ENCODE measurements around the gene NTMT2. TPM values are rescaled to one million over a fixed set of nuclear protein-coding genes. Genes with fewer than 3 reads are reported as not detected.
"Not testable (repeated sequence)": the region's sequence is repeated elsewhere in the genome, so short reads cannot be mapped to it uniquely, and the experiment has no call there.

The NTMT2 gene
- not detected for total RNA-seq
- not detected for polyA plus RNA-seq
- long read RNA-seq, donor 1, result 0 reads
- long read RNA-seq, donor 2, result 0 reads
- long read RNA-seq, donor 3, result 0 reads
- long read RNA-seq, donor 4, result 0 reads
- long read RNA-seq, donor 5, result 0 reads
- long read RNA-seq, donor 6, result 0 reads
- long read RNA-seq, donor 7, result 0 reads
- long read RNA-seq, donor 8, result 0 reads
- long read RNA-seq, donor 9, result 0 reads
- long read RNA-seq, donor 10, result 0 reads

DNA sequence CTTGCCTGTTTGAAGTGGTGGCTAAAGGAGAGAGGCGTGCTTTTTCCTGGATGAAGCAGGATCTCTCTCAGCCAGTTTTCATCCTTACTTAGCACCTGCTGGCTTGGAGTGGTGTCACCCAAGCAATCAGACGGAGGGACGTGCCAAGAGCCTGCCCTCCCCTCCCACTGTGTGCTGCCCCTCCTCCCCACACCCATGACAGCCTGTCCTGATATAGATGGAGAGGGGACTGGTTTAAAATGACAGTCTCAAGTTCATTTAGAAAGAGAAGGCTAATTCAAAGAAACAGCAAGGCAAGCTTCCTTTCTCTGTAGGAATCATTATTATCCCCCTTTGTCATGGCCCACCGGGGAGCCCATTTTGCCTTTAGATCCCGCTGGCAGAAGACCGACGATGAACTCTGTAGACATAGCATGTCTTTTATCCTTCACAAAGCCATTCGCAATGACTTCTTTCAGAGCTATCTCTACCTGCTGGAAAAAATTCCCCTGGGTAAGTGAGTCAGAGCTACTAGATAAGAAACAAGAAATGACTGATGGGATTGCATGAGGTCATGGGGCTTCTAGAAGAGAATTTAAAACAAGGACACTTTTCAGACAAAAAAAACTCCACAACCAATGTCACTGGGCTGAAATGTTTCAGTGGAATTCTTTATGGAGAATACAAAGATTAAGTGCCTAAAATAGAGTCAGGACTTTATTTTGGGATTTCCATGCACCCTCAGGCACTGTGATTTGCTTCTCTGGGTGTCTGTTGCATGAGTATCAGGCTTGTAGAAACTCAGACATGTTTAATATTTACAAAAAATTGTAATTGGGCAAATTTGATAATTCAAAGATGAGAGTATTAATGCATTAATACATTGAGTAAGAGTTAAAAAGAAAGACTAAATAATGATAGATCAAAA is at the start of gene NTMT2:
Gene NTMT2, plus strand, starts transcription at position 190 of the 907 bp plus-strand sequence. Its CDS starts 149 bp downstream, at position 339.
- Histone ChIP-seq H3K9me3 (ENCODE audit: control insufficient read depth in 2 of 2, insufficient read depth in 1 of 2, low read length in 1 of 2) (no peaks in the 10 kb centered on the region), H3K27me3 (ENCODE audit: control insufficient read depth in 2 of 2, insufficient read depth in 1 of 2, low read length in 1 of 2) (no peaks in the 10 kb centered on the region), H3K4me1 (ENCODE audit: control insufficient read depth in 2 of 2, insufficient read depth in 2 of 2, low read length in 2 of 2) (peaks cover 2 to 6% of the 10 kb centered on the region in 2 donors), H3K4me3 (ENCODE audit: low read length in 2 of 2) (no peak within 1 kb of the TSS), H3K36me3 (ENCODE audit: control insufficient read depth in 2 of 2, insufficient read depth in 2 of 2, low read length in 1 of 2) (no peaks in the 10 kb centered on the region), H3K27ac (ENCODE audit: low read depth in 1 of 2, low read length in 1 of 2) (no peak within 1 kb of the TSS)
- no peak for DNase-seq (ENCODE audit: low read depth in 6 of 9, low spot score in 9 of 9)
- WGBS, result 58% methylated on average over 8 of the region's 8 CpGs

DNA sequence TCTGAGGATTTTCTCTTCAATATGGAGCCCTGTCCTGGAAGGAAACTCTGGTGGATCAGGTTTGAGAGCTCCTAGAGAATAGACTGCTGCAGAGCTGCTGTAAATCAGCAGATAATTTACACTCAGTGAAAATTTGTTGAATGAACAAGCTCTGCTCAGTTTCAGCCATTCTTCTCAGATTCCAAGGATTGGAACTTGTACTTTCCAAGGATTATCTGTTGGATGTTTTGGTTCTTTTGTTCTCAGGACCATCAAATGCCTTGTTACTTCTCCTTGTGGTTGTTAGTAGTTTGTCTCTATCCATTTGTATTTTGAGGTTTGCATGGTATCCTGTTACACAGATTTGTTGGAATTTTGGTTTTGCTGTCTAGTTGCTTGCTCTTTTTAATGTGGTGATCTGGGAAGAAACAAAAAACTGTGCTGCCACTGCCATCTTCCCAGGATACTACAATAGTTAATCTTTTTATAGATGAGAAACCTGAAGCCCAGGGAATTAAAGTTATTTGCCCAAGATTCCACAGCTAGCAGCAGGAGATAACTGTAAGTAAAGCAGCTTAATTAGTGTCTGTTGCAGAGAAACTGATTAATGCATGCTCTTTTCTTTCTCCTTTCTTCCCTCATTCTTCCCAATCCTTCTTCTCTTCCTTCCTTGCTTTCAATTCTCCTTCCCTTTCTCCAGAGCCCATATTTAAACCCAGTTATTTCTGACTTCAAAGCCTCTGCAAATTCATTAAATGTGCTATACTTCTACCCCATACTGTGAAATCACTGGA is 49.6 kb upstream of the NTMT2 start:
- H3K4me1 ChIP-seq (ENCODE audit: control insufficient read depth in 2 of 2, insufficient read depth in 2 of 2, low read length in 2 of 2), result no peaks in the 10 kb centered on the region
- no peaks in the 10 kb centered on the region for H3K36me3 ChIP-seq (ENCODE audit: control insufficient read depth in 2 of 2, insufficient read depth in 2 of 2, low read length in 1 of 2)
- no peak for DNase-seq (ENCODE audit: low read depth in 6 of 9, low spot score in 9 of 9)
- H3K4me3 ChIP-seq (ENCODE audit: low read length in 2 of 2), result no peak overlapping the region
- no peak overlapping the region for H3K27ac ChIP-seq (ENCODE audit: low read depth in 1 of 2, low read length in 1 of 2)
- H3K9me3 ChIP-seq (ENCODE audit: control insufficient read depth in 2 of 2, insufficient read depth in 1 of 2, low read length in 1 of 2), result no peaks in the 10 kb centered on the region
- H3K27me3 ChIP-seq (ENCODE audit: control insufficient read depth in 2 of 2, insufficient read depth in 1 of 2, low read length in 1 of 2), result no peaks in the 10 kb centered on the region

DNA sequence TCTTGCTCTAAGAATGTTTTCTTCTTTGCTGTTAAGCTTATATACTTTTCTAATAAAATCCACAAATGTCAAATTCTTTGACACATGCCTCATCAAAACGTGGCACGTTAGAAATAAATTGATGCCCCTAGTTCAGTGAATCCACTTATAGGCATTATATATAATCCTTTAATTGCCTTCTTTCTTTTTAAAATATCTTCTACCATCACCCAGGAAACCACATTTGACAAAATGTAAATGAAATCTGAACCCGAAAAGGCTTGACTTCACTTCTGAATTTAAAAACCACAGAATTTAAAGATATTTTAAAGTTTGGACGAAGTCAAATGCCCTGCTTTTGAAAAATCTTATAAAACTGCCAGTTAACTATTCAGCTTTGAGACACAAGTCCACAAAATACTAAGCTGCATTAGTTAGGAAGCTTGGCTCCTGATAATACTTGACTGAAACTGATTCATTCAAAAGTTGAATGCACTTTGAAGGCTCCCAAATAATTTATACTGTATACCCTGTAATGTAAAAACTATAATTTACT is 48.9 kb upstream of the NTMT2 start:
- Histone ChIP-seq H3K27ac (ENCODE audit: low read depth in 1 of 2, low read length in 1 of 2) (no peak overlapping the region), H3K27me3 (ENCODE audit: control insufficient read depth in 2 of 2, insufficient read depth in 1 of 2, low read length in 1 of 2) (no peaks in the 10 kb centered on the region), H3K4me1 (ENCODE audit: control insufficient read depth in 2 of 2, insufficient read depth in 2 of 2, low read length in 2 of 2) (no peaks in the 10 kb centered on the region), H3K9me3 (ENCODE audit: control insufficient read depth in 2 of 2, insufficient read depth in 1 of 2, low read length in 1 of 2) (no peaks in the 10 kb centered on the region), H3K36me3 (ENCODE audit: control insufficient read depth in 2 of 2, insufficient read depth in 2 of 2, low read length in 1 of 2) (no peaks in the 10 kb centered on the region), H3K4me3 (ENCODE audit: low read length in 2 of 2) (no peak overlapping the region)
- 81% methylated on average over 4 of the region's 4 CpGs for WGBS
- DNase-seq (ENCODE audit: low read depth in 6 of 9, low spot score in 9 of 9), result no peak

DNA sequence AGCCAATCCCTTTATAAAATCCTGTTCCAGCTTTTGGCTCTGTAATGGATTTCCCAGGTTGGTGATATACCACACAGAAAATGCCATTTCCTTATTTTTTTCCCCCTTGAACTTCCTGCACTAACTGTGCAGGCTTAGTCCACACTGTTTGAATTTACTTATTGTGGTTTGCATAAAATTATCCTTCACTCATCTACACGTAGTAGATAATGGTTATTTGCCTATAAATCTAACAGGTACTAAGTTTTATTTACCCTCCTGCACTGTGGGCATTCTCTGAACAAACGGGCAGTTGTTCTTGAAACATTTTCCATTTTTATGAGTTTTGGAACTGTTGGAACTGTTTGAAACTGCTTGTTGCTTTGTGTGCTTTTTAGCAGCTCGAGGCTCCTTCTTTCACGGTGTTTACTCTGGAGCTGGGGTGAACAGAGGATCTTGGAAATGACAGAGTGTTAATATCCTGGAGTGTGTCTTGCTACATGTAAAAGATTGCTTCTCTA is 48.3 kb upstream of the NTMT2 start:
- Histone ChIP-seq H3K27me3 (ENCODE audit: control insufficient read depth in 2 of 2, insufficient read depth in 1 of 2, low read length in 1 of 2) (no peaks in the 10 kb centered on the region), H3K9me3 (ENCODE audit: control insufficient read depth in 2 of 2, insufficient read depth in 1 of 2, low read length in 1 of 2) (no peaks in the 10 kb centered on the region), H3K27ac (ENCODE audit: low read depth in 1 of 2, low read length in 1 of 2) (no peak overlapping the region), H3K36me3 (ENCODE audit: control insufficient read depth in 2 of 2, insufficient read depth in 2 of 2, low read length in 1 of 2) (no peaks in the 10 kb centered on the region), H3K4me3 (ENCODE audit: low read length in 2 of 2) (no peak overlapping the region), H3K4me1 (ENCODE audit: control insufficient read depth in 2 of 2, insufficient read depth in 2 of 2, low read length in 2 of 2) (no peaks in the 10 kb centered on the region)
- no peak for DNase-seq (ENCODE audit: low read depth in 6 of 9, low spot score in 9 of 9)
- 40% methylated on average over 4 of the region's 4 CpGs for WGBS

DNA sequence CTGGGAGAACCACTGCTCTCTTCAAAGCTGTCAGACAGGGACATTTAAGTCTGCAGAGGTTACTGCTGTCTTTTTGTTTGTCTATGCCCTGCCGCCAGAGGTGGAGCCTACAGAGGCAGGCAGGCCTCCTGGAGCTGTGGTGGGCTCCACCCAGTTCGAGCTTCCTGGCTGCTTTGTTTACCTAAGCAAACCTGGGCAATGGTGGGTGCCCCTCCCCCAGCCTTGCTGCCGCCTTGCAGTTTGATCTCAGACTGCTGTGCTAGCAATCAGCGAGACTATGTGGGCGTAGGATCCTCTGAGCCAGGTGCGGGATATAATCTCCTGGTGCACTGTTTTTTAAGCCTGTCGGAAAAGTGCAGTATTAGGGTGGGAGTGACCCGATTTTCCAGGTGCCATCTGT is 32.6 kb upstream of the NTMT2 start:
- 92% methylated on average over 8 of the region's 8 CpGs for WGBS
- H3K4me3 ChIP-seq (ENCODE audit: low read length in 2 of 2); H3K36me3 ChIP-seq (ENCODE audit: control insufficient read depth in 2 of 2, insufficient read depth in 2 of 2, low read length in 1 of 2); H3K9me3 ChIP-seq (ENCODE audit: control insufficient read depth in 2 of 2, insufficient read depth in 1 of 2, low read length in 1 of 2); H3K27me3 ChIP-seq (ENCODE audit: control insufficient read depth in 2 of 2, insufficient read depth in 1 of 2, low read length in 1 of 2); H3K27ac ChIP-seq (ENCODE audit: low read depth in 1 of 2, low read length in 1 of 2); DNase-seq (ENCODE audit: low read depth in 6 of 9, low spot score in 9 of 9); H3K4me1 ChIP-seq (ENCODE audit: control insufficient read depth in 2 of 2, insufficient read depth in 2 of 2, low read length in 2 of 2): not testable (repeated sequence)

DNA sequence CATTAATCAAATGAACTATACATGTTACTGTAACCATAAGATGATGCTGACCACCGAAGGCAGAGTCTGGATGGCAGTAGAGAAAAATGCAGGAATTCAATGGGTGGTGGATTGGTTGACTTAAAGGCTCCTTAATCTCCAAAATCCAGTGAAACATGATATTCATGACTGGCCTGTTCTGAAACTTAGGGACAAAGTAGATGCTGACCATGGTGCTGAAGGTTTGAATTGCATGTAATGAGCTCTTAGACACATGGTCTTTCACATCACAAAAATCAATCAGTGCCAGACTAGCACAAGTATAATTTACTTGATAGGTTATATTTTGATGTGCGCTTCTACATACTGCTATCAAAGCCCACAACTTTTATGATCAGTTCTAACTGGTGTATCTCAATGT is 30.9 kb upstream of the NTMT2 start:
- Histone ChIP-seq H3K36me3 (ENCODE audit: control insufficient read depth in 2 of 2, insufficient read depth in 2 of 2, low read length in 1 of 2) (no peaks in the 10 kb centered on the region), H3K4me3 (ENCODE audit: low read length in 2 of 2) (no peak overlapping the region), H3K4me1 (ENCODE audit: control insufficient read depth in 2 of 2, insufficient read depth in 2 of 2, low read length in 2 of 2) (no peaks in the 10 kb centered on the region), H3K9me3 (ENCODE audit: control insufficient read depth in 2 of 2, insufficient read depth in 1 of 2, low read length in 1 of 2) (peaks cover 0 to 1% of the 10 kb centered on the region in 2 donors), H3K27me3 (ENCODE audit: control insufficient read depth in 2 of 2, insufficient read depth in 1 of 2, low read length in 1 of 2) (no peaks in the 10 kb centered on the region), H3K27ac (ENCODE audit: low read depth in 1 of 2, low read length in 1 of 2) (no peak overlapping the region)
- WGBS, result 84% methylated on average over 2 of the region's 2 CpGs
- DNase-seq (ENCODE audit: low read depth in 6 of 9, low spot score in 9 of 9), result peak in 1 of 9 donors; percentile 7

DNA sequence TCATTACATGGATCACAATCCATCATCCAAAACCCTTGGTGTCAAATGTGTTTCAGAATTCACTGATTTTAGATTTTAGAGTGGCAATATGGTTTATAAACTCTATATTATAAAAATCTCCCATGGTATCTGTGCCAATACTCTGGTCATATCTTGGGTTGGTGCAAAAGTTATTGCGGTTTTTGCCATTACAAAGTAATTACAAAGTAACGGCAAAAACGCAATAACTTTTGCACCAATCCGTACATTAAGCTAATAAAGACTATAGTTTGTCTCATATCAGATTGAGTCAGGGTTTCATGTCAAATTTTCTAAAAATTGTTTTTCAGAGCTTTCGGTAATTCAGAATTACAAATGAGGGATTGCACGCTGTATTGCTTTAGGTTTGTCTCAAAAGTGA is 23.4 kb upstream of the NTMT2 start:
- 98% methylated on average over 6 of the region's 6 CpGs for WGBS
- Histone ChIP-seq H3K27me3 (ENCODE audit: control insufficient read depth in 2 of 2, insufficient read depth in 1 of 2, low read length in 1 of 2) (no peaks in the 10 kb centered on the region), H3K4me3 (ENCODE audit: low read length in 2 of 2) (no peak overlapping the region), H3K27ac (ENCODE audit: low read depth in 1 of 2, low read length in 1 of 2) (no peak overlapping the region), H3K4me1 (ENCODE audit: control insufficient read depth in 2 of 2, insufficient read depth in 2 of 2, low read length in 2 of 2) (no peaks in the 10 kb centered on the region), H3K36me3 (ENCODE audit: control insufficient read depth in 2 of 2, insufficient read depth in 2 of 2, low read length in 1 of 2) (no peaks in the 10 kb centered on the region), H3K9me3 (ENCODE audit: control insufficient read depth in 2 of 2, insufficient read depth in 1 of 2, low read length in 1 of 2) (no peaks in the 10 kb centered on the region)
- no peak for DNase-seq (ENCODE audit: low read depth in 6 of 9, low spot score in 9 of 9)

DNA sequence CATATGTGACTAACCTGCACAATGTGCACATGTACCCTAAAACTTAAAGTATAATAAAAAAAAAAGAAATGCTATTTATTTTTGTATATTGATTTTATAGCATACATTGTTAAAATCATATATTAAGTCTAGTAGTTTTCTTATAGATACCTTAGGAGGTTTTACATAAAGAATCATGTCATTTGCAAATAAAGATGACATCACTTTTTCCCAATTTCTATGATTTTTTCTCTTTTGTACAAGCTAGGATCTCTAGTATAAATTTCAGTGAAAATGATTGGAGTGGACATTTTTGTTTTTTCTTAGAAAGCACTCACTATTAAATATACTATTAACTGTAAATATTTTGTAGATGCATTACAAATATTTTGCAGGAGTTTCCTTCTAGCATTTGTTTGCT is 20.5 kb upstream of the NTMT2 start:
- Histone ChIP-seq H3K9me3 (ENCODE audit: control insufficient read depth in 2 of 2, insufficient read depth in 1 of 2, low read length in 1 of 2) (no peaks in the 10 kb centered on the region), H3K36me3 (ENCODE audit: control insufficient read depth in 2 of 2, insufficient read depth in 2 of 2, low read length in 1 of 2) (no peaks in the 10 kb centered on the region), H3K4me3 (ENCODE audit: low read length in 2 of 2) (no peak overlapping the region), H3K27ac (ENCODE audit: low read depth in 1 of 2, low read length in 1 of 2) (no peak overlapping the region), H3K4me1 (ENCODE audit: control insufficient read depth in 2 of 2, insufficient read depth in 2 of 2, low read length in 2 of 2) (no peaks in the 10 kb centered on the region), H3K27me3 (ENCODE audit: control insufficient read depth in 2 of 2, insufficient read depth in 1 of 2, low read length in 1 of 2) (no peaks in the 10 kb centered on the region)
- DNase-seq (ENCODE audit: low read depth in 6 of 9, low spot score in 9 of 9), result no peak

Data from thymus (tissue), 14 donors.